ENCODE data around the gene NNT. TPM values are rescaled to one million over a fixed set of nuclear protein-coding genes. Genes with fewer than 3 reads are reported as not detected.

The NNT gene
- total RNA-seq, 4 donors from 2014 or later = 47.0 to 68.5 (median 60.8) TPM

- TF ChIP-seq, protein P1, sequence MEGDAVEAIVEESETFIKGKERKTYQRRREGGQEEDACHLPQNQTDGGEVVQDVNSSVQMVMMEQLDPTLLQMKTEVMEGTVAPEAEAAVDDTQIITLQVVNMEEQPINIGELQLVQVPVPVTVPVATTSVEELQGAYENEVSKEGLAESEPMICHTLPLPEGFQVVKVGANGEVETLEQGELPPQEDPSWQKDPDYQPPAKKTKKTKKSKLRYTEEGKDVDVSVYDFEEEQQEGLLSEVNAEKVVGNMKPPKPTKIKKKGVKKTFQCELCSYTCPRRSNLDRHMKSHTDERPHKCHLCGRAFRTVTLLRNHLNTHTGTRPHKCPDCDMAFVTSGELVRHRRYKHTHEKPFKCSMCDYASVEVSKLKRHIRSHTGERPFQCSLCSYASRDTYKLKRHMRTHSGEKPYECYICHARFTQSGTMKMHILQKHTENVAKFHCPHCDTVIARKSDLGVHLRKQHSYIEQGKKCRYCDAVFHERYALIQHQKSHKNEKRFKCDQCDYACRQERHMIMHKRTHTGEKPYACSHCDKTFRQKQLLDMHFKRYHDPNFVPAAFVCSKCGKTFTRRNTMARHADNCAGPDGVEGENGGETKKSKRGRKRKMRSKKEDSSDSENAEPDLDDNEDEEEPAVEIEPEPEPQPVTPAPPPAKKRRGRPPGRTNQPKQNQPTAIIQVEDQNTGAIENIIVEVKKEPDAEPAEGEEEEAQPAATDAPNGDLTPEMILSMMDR (IDR thresholded peaks at IDR 0.05) = no peak
- ATAC-seq (ENCODE audit: low FRiP score) (no peak), DNase-seq (ENCODE audit: low spot score) (no peak)
Observed at GRCh38 chr5:43638107-43638506, 35.1 kb downstream of the NNT start.

DNA sequence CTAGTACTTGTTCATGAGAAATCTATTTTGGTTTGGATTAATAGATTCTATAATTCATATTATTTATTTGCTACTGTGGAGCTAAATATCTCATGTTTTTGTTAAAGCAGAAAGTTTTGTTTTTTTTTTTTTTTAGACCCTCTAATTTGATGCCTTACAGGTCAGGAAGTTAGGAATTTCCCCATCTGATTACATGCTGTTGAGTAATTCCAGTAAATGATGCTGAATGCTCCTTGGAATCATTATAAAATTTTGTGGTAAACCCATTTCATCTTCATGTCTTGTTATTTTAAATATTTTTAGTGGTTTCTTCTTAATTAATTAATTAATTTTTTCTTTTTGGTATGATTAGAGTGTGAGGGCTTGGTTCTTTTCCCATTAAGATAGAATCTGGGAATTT is 35.6 kb downstream of the NNT start:
- DNase-seq (ENCODE audit: low spot score) (no peak), ATAC-seq (ENCODE audit: low FRiP score) (no peak)
- TF ChIP-seq, protein P1 (IDR thresholded peaks at IDR 0.05) = no peak

DNA sequence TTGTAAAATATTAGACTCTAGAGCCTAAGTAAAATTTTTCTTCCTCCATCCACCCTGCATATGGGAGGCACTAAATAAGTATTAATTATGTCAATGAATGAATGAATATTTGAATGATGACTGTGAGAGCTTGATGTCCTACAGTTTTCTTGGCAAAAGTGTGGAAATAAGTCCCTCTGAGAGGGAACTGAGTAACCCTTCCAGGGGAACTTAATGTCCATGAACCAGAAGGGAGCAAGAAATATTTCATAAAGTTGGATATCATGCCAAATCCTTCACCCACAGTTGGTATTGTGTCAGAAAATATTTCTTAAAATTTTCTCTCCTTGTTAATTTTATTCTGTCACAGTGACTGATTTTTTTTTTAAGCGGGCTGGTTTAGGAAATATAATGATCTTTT is 36.6 kb downstream of the NNT start:
- ATAC-seq (ENCODE audit: low FRiP score) (peak; percentile 78), DNase-seq (ENCODE audit: low spot score) (no peak)
- TF ChIP-seq, protein P1 (IDR thresholded peaks at IDR 0.05) = no peak

- DNase-seq (ENCODE audit: low spot score) (no peak), ATAC-seq (ENCODE audit: low FRiP score) (no peak)
- TF ChIP-seq, protein P1 (IDR thresholded peaks at IDR 0.05) = no peak
Observed at GRCh38 chr5:43642428-43642827, 39.4 kb downstream of the NNT start.

GRCh38 chr5:43643327-43643726 is 40.3 kb downstream of the NNT start:
- TF ChIP-seq, protein P1 (IDR thresholded peaks at IDR 0.05) = no peak
- no peak for DNase-seq (ENCODE audit: low spot score)

DNA sequence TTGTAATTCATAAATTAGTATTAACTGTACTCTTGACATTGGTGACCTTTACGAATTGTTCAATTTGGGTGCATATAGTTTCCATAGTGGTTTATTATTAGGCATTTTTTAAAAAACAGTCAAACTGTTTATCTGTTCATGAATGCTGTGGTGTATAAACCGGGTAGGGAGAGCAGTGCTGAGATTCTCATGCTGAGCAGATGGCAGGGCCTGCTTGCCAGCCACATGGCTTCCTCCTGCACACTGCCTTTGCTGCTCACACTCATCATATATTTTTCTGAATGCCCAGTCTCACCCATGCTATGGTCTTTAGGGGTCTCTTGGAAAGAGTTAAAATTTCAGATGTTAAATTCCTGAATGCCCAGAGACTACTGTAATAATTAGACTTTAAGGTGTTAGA is 40.8 kb downstream of the NNT start:
- TF ChIP-seq, protein P1 (IDR thresholded peaks at IDR 0.05) = no peak
- DNase-seq (ENCODE audit: low spot score) (no peak), ATAC-seq (ENCODE audit: low FRiP score) (no peak)

More at GRCh38 chr5:43643327-43643726, 40.3 kb downstream of the NNT start:
- no peak for ATAC-seq (ENCODE audit: low FRiP score)

GRCh38 chr5:43646992-43647391 is 44.0 kb downstream of the NNT start:
- DNase-seq (ENCODE audit: low spot score) (no peak), ATAC-seq (ENCODE audit: low FRiP score) (no peak)
- TF ChIP-seq, protein P1 (IDR thresholded peaks at IDR 0.05) = no peak

Data from omental fat pad (tissue), 4 donors.